Calu3 (cell line): ENCODE data around the gene GNL3L. TPM values are rescaled to one million over a fixed set of nuclear protein-coding genes. Genes with fewer than 3 reads are reported as not detected.
A peak's percentile ranks its signal among the peaks of the same experiment; 100 is the strongest.

Experiments
- BruUV-seq: library from RNA; stranded (reverse); fragments of 400-500 nt; replicated peaks from 2 replicates; lab custom pipeline; 2021; lab: Mats Ljungman, UMichigan
- CTCF ChIA-PET: fragments of 300-600 bp; sonication (Branson Sonifier 250); formaldehyde crosslinking; loops from one replicate; lab custom pipeline; 2022; ENCODE audit warnings: antibody characterized with exemption; lab: Charles Lee
- DNase-seq: peaks from one replicate; pipeline ENCODE4 v3.0.0; 2022
- H3K27ac Mint-ChIP-seq: one replicate; pipeline ENCODE4 v1.8.0; 2022; ENCODE audit warnings: mixed read lengths; ENCODE audit not compliant: unreplicated experiment
- H3K27me3 Mint-ChIP-seq: one replicate; pipeline ENCODE4 v1.8.0; 2022; ENCODE audit warnings: mixed read lengths; ENCODE audit not compliant: unreplicated experiment
- H3K36me3 Mint-ChIP-seq: one replicate; pipeline ENCODE4 v1.8.0; 2022; ENCODE audit warnings: mild to moderate bottlenecking, moderate library complexity, mixed read lengths; ENCODE audit not compliant: insufficient read depth, unreplicated experiment
- H3K4me1 Mint-ChIP-seq: one replicate; pipeline ENCODE4 v1.8.0; 2022; ENCODE audit warnings: mild to moderate bottlenecking, low read depth, mixed read lengths; ENCODE audit not compliant: unreplicated experiment
- H3K4me3 Mint-ChIP-seq: one replicate; pipeline ENCODE4 v1.8.0; 2022; ENCODE audit warnings: mild to moderate bottlenecking, low read depth, moderate library complexity, mixed read lengths; ENCODE audit not compliant: unreplicated experiment
- H3K9me3 Mint-ChIP-seq: one replicate; pipeline ENCODE4 v1.8.0; 2022; ENCODE audit warnings: low read depth, mixed read lengths; ENCODE audit not compliant: unreplicated experiment
- intact Hi-C: fragments of 100-400 bp; cut with micrococcal nuclease; formaldehyde crosslinking; loops from one replicate; pipeline ENCODE4 v1.10.0; 2022; ENCODE audit not compliant: unreplicated experiment
- total RNA-seq: library from RNA; stranded (reverse); gene quantifications from 2 replicates; pipeline ENCODE4 v1.2.3, GENCODE V29; 2022
- TF ChIP-seq, protein P1 (sequence below): fragments of 200-600 bp; IDR thresholded peaks from one replicate; pipeline ENCODE4 v1.8.0; 2022; ENCODE audit warnings: antibody characterized with exemption; ENCODE audit not compliant: unreplicated experiment

The GNL3L gene
- total RNA-seq, 1 experiment from 2014 or later: 67.5 TPM

DNA sequence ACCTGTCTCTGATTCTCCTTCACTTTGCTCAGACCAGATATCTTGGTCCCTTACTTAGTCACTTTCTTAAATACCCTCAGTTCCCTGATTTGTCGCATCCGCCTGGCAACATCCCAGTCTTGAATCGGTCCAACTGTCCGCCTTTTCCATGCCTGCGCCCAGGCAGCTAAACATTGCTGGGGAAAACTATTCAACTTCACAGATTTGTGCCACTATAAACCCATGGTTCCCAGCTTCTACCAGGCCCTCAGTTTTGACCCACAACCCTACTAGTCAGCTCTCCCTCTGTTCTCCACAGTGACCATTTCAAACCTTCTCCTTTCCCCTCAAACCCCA lies 33.5 kb upstream of the GNL3L start:
- H3K27me3 Mint-ChIP-seq: peaks cover 72% of the 10 kb centered on the region
- CTCF ChIA-PET: no interaction called here
- DNase-seq: no peak
- TF ChIP-seq, protein P1, sequence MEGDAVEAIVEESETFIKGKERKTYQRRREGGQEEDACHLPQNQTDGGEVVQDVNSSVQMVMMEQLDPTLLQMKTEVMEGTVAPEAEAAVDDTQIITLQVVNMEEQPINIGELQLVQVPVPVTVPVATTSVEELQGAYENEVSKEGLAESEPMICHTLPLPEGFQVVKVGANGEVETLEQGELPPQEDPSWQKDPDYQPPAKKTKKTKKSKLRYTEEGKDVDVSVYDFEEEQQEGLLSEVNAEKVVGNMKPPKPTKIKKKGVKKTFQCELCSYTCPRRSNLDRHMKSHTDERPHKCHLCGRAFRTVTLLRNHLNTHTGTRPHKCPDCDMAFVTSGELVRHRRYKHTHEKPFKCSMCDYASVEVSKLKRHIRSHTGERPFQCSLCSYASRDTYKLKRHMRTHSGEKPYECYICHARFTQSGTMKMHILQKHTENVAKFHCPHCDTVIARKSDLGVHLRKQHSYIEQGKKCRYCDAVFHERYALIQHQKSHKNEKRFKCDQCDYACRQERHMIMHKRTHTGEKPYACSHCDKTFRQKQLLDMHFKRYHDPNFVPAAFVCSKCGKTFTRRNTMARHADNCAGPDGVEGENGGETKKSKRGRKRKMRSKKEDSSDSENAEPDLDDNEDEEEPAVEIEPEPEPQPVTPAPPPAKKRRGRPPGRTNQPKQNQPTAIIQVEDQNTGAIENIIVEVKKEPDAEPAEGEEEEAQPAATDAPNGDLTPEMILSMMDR: no peak
- peak overlapping the region; percentile 14 for H3K27ac Mint-ChIP-seq
- H3K36me3 Mint-ChIP-seq: peaks cover 8% of the 10 kb centered on the region
- no peaks in the 10 kb centered on the region for H3K9me3 Mint-ChIP-seq
- peaks cover 9% of the 10 kb centered on the region for H3K4me1 Mint-ChIP-seq
- no TSS peak for BruUV-seq
- intact Hi-C loops: no loop called here
- peak overlapping the region; percentile 64 for H3K4me3 Mint-ChIP-seq

DNA sequence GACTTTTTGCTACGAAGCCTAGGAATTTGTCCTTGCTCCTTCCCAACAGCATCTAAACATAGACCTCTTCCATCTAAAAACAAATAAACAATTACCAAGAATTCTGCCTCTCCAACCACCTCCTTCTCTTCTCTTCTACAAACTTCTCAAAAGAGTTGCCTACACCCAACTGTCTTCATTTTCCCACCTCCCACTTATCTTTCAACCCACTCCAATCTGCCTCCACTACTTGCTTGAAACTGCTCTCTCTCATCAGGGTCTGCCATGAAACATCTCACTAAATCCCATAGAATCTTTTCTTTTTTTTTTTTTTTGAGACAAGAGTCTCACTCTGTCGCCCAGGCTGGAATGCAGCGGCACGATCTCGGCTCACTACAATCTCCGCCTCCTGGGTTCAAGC lies 33.1 kb upstream of the GNL3L start:
- CTCF ChIA-PET: no interaction called here
- no peak for DNase-seq
- TF ChIP-seq, protein P1: no peak
- intact Hi-C loops: no loop called here
- H3K9me3 Mint-ChIP-seq: no peaks in the 10 kb centered on the region
- BruUV-seq: no TSS peak
- peaks cover 8% of the 10 kb centered on the region for H3K36me3 Mint-ChIP-seq
- peak overlapping the region; percentile 14 for H3K27ac Mint-ChIP-seq
- H3K4me1 Mint-ChIP-seq: peaks cover 9% of the 10 kb centered on the region
- H3K4me3 Mint-ChIP-seq: peak overlapping the region; percentile 64
- H3K27me3 Mint-ChIP-seq: peaks cover 72% of the 10 kb centered on the region

DNA sequence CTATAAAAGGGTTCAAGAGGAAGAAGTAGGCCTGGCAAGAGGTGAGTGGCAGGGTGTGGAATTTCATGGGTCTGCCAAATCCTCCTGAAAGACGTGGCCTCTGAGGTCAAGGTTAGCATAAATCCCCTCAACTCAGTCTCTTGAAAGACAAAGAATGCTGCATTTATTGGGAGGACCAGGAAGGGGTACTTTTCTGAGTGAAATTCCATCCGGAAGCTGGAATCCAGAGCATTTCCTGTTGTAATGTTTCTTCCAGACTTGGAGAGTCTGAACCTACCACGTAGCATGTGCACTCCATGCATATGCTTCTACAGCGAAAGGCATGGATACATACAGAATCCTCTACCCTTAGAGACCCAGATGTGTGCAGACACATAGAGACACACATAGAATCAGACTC lies 20.6 kb upstream of the GNL3L start:
- intact Hi-C loops: no loop called here
- Mint-ChIP-seq H3K4me1 (no peaks in the 10 kb centered on the region), H3K27ac (no peak overlapping the region), H3K4me3 (no peak overlapping the region), H3K27me3 (peaks cover 28% of the 10 kb centered on the region), H3K36me3 (no peaks in the 10 kb centered on the region), H3K9me3 (peaks cover 2% of the 10 kb centered on the region)
- CTCF ChIA-PET: no interaction called here
- DNase-seq: no peak
- TF ChIP-seq, protein P1: no peak
- BruUV-seq: no TSS peak

DNA sequence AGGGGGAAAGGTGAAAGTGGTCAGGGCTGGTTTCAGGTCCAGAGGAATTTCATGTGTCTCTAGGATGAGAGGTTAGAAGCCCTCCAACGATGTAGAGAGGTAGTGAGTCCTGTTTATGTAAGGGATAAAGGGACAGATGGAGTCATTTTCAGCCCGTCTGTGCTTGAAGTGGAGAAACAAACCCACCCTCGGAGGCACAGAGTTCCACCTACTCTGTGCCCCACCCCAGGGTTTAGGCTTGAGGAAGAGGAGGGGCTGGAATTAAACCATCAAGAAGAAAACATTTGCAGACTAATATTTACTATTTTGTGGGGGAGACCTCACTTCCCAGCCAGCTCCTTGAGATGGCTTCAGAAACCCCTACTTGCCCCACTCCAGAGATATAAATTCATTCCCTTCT lies 868 bp upstream of the GNL3L start:
- intact Hi-C loops: no loop called here
- peak overlapping the region; percentile 81 for H3K4me3 Mint-ChIP-seq
- DNase-seq: no peak
- H3K9me3 Mint-ChIP-seq: peaks cover 2% of the 10 kb centered on the region
- peaks cover 18% of the 10 kb centered on the region for H3K4me1 Mint-ChIP-seq
- no TSS peak for BruUV-seq
- TF ChIP-seq, protein P1: no peak
- H3K36me3 Mint-ChIP-seq: peaks cover 43% of the 10 kb centered on the region
- H3K27me3 Mint-ChIP-seq: no peaks in the 10 kb centered on the region
- H3K27ac Mint-ChIP-seq: peak overlapping the region; percentile 86
- CTCF ChIA-PET: no interaction called here
